ENCODE results near the gene CST3.

DNA sequence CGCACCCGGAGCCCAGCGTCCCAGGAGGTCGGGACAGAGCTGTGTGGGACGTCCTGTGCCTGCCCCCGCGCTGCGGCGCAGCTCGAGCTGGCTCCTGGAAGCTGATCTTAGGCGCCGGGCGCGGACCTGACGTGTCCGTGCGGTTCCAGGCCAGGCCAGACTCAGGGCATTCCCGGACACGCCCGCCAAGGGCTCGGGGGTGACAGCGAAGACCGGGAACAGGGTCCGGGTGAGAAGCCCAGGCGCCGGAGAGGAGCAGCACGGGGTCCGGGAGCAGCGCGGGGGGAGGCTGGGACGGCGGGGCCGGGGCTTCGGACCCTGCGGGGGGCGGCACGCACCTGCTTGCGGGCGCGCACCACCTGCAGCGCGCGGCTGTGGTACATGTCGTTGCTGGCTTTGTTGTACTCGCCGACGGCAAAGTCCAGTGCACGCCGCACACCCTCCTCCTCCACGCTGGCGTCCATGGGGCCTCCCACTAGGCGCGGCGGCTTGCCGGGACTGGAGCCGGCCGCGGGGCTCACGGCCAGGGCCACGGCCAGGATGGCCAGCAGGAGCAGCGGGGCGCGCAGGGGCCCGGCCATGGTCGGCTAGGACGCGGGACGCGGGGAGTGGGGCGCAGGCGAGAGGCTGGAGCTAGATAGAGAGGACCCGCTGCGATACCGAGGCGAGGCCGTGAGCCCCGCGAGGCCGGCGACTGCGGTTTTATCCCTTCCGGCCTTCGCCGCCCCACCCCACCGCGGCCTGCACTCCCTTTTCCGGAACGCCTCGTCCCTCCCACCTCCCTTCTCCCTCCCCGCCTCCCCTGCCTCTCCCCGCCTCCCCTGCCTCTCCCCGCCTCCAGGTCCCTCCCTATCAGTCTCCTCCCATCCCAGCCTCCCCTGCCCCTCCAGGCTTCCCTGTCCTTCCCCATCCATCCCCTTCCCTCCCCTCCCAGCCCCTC is at the start of gene CST3:
- TF ChIP-seq CTCF (IDR thresholded peaks at IDR 0.05 in 2 of 3, conservative IDR thresholded peaks at IDR 0.05 in 1 of 3; ENCODE audit: borderline replicate concordance in 1 of 3, insufficient read depth in 1 of 3, low read depth in 2 of 3, low read length in 2 of 3) (no peak), EZH2 (IDR thresholded peaks at IDR 0.05) (no peak), YY1 (IDR thresholded peaks at IDR 0.05; ENCODE audit: extremely low read depth, insufficient replicate concordance, low read depth, low read length) (no peak), ELF1 (IDR thresholded peaks at IDR 0.05; ENCODE audit: borderline replicate concordance, low read depth) (no peak), EZH2phosphoT487 (IDR thresholded peaks at IDR 0.05; ENCODE audit: borderline replicate concordance) (no peak), EGR1 (IDR thresholded peaks at IDR 0.05; ENCODE audit: low read depth) (no peak), JUND (IDR thresholded peaks at IDR 0.05) (no peak), POLR2A (IDR thresholded peaks at IDR 0.05; ENCODE audit: borderline replicate concordance, extremely low read depth, insufficient read depth, insufficient read length) (peak; percentile 84), POLR2AphosphoS5 (IDR thresholded peaks at IDR 0.05; ENCODE audit: low read depth, low read length) (peak; percentile 92)
- TF ChIP-seq, protein P1, sequence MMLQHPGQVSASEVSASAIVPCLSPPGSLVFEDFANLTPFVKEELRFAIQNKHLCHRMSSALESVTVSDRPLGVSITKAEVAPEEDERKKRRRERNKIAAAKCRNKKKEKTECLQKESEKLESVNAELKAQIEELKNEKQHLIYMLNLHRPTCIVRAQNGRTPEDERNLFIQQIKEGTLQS (IDR thresholded peaks at IDR 0.05): no peak

Measured in HCT116 (cell line).